Naive thymus-derived CD8-positive, alpha-beta T cell (primary cell): ENCODE measurements around the gene TTC38. TPM values are rescaled to one million over a fixed set of nuclear protein-coding genes. Genes with fewer than 3 reads are reported as not detected.
"Not testable (repeated sequence)": the region's sequence is repeated elsewhere in the genome, so short reads cannot be mapped to it uniquely, and the experiment has no call there.

ENCODE experiments used
- ATAC-seq, 2 donors: fragments of 150-1000 bp; cut with Tn5 transposase in 1 of 2; sonication (Bioruptor Pico), chemical (Tn5 transposase) in 1 of 2; 1 replicate in 1 of 2; 2 replicates in 1 of 2; pipeline ENCODE4 v1.10.0; 2021; ENCODE audit warnings: mild to moderate bottlenecking in 2 of 2, moderate library complexity in 2 of 2
- POLR2A ChIA-PET: fragments of 350-600 bp; sonication (Branson Sonifier 250); formaldehyde crosslinking; loops from one replicate; lab custom pipeline; 2021; ENCODE audit warnings: antibody characterized with exemption; lab: Charles Lee
- DNase-seq, 10 donors: peaks; one replicate each; pipeline versions ENCODE4 v3.0.0 to v3.0.0-alpha.2; 2020 to 2022
- H3K27ac Mint-ChIP-seq, 10 donors: one replicate each; pipeline ENCODE4 v1.8.0; 2020 to 2022; ENCODE audit warnings: mild to moderate bottlenecking in 10 of 10, mixed read lengths in 10 of 10, moderate library complexity in 4 of 10, inconsistent platforms in 1 of 10
- H3K27me3 Mint-ChIP-seq, 5 donors: one replicate each; pipeline ENCODE4 v1.8.0; 2021 to 2022; ENCODE audit warnings: mixed read lengths in 5 of 5
- H3K36me3 Mint-ChIP-seq, 3 donors: one replicate each; pipeline ENCODE4 v1.8.0; 2020 to 2022; ENCODE audit warnings: mixed read lengths in 3 of 3, mild to moderate bottlenecking in 2 of 3, inconsistent platforms in 1 of 3
- H3K4me1 Mint-ChIP-seq, 4 donors: one replicate each; pipeline ENCODE4 v1.8.0; 2021 to 2022; ENCODE audit warnings: mixed read lengths in 4 of 4
- H3K4me3 Mint-ChIP-seq, 10 donors: one replicate each; pipeline ENCODE4 v1.8.0; 2020 to 2022; ENCODE audit warnings: mild to moderate bottlenecking in 10 of 10, mixed read lengths in 10 of 10, moderate library complexity in 6 of 10, inconsistent platforms in 1 of 10
- H3K9me3 Mint-ChIP-seq, 9 donors: one replicate each; pipeline ENCODE4 v1.8.0; 2020 to 2022; ENCODE audit warnings: mixed read lengths in 9 of 9, mild to moderate bottlenecking in 3 of 9, inconsistent platforms in 1 of 9, moderate library complexity in 1 of 9
- polyA plus RNA-seq, 3 donors: library from polyadenylated mRNA; unstranded; fragments of 300-500 nt; fragmentation: Illumina TruSeq; gene quantifications; one replicate each; pipeline ENCODE4 v1.2.3, GENCODE V29; 2021
- total RNA-seq, 8 experiments: library from RNA in 2 of 8; stranded (reverse) in 2 of 8; gene quantifications; one replicate each; pipeline ENCODE4 v1.2.3 and lab custom pipeline; 2021 to 2026

The TTC38 gene
- total and polyA plus RNA-seq, 5 experiments from 2014 or later, result 2.6 to 33.5 (median 6.7) TPM

- peaks cover 23 to 35% (median 33%) of the 10 kb centered on the region in 5 donors for H3K27me3 Mint-ChIP-seq
- POLR2A ChIA-PET, result interaction anchor here (0.9 kb wide), 1 partner anchor 23 kb away, joined by 3 read pairs; no protein-coding TSS in a partner anchor
- H3K36me3 Mint-ChIP-seq, DNase-seq, ATAC-seq, H3K9me3 Mint-ChIP-seq, H3K27ac Mint-ChIP-seq: not testable (repeated sequence)
- H3K4me1 Mint-ChIP-seq, result peaks cover 4 to 33% (median 19%) of the 10 kb centered on the region in 4 donors
- peak overlapping the region in 1 of 10 donors; percentile 40 for H3K4me3 Mint-ChIP-seq
Measured at GRCh38 chr22:46265627-46266026, 2.2 kb upstream of the TTC38 start.

DNA sequence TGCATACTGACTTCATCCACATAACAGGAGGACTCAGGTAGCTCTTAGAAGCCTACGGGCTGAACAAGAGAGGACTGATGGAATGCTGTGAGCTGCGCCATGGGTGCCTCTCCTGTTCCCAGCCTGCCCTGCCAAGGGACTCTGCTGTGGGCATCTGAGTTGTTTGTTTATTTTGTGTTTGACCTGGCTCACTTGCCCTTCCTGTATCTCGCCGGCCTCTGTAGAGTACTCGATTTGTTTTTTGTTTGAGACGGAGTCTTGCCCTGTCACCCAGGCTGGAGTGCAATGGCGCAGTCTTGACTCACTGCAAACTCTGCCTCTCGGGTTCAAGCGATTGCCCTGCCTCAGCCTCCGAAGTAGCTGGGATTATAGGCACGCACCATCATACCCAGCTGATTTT is 1.8 kb downstream of the TTC38 start:
- H3K4me1 Mint-ChIP-seq, result peaks cover 3 to 23% (median 15%) of the 10 kb centered on the region in 4 donors
- peak overlapping the region in 1 of 10 donors; percentile 57 for H3K27ac Mint-ChIP-seq
- peaks cover 4 to 8% (median 4%) of the 10 kb centered on the region in 3 donors for H3K36me3 Mint-ChIP-seq
- ATAC-seq, result no peak
- peaks cover 0 to 8% (median 0%) of the 10 kb centered on the region in 9 donors for H3K9me3 Mint-ChIP-seq
- peaks cover under 1 to 6% (median 1%) of the 10 kb centered on the region in 5 donors for H3K27me3 Mint-ChIP-seq
- H3K4me3 Mint-ChIP-seq, result peak overlapping the region; percentile 21 to 92 (median 64)
- POLR2A ChIA-PET, result no interaction called here
- no peak for DNase-seq

- DNase-seq (no peak), ATAC-seq (no peak)
- H3K4me3 Mint-ChIP-seq, result no peak overlapping the region
- H3K36me3 Mint-ChIP-seq, result peaks cover 5 to 25% (median 13%) of the 10 kb centered on the region in 3 donors
- no peaks in the 10 kb centered on the region for H3K27me3 Mint-ChIP-seq
- peaks cover 0 to 3% (median 0%) of the 10 kb centered on the region in 9 donors for H3K9me3 Mint-ChIP-seq
- POLR2A ChIA-PET, result no interaction called here
- H3K27ac Mint-ChIP-seq, result no peak overlapping the region
- H3K4me1 Mint-ChIP-seq, result peaks cover 3 to 30% (median 15%) of the 10 kb centered on the region in 4 donors
Measured at GRCh38 chr22:46272196-46272595, 4.4 kb downstream of the TTC38 start.

GRCh38 chr22:46272762-46273431 is 5.1 kb downstream of the TTC38 start:
- DNase-seq (no peak), ATAC-seq (no peak)
- Mint-ChIP-seq H3K36me3 (peaks cover 5 to 31% (median 14%) of the 10 kb centered on the region in 3 donors), H3K27me3 (no peaks in the 10 kb centered on the region), H3K27ac (peak overlapping the region in 1 of 10 donors; percentile 47), H3K9me3 (peaks cover 0 to 3% (median 0%) of the 10 kb centered on the region in 9 donors), H3K4me1 (peaks cover 3 to 25% (median 12%) of the 10 kb centered on the region in 4 donors), H3K4me3 (no peak overlapping the region)
- POLR2A ChIA-PET, result no interaction called here

DNA sequence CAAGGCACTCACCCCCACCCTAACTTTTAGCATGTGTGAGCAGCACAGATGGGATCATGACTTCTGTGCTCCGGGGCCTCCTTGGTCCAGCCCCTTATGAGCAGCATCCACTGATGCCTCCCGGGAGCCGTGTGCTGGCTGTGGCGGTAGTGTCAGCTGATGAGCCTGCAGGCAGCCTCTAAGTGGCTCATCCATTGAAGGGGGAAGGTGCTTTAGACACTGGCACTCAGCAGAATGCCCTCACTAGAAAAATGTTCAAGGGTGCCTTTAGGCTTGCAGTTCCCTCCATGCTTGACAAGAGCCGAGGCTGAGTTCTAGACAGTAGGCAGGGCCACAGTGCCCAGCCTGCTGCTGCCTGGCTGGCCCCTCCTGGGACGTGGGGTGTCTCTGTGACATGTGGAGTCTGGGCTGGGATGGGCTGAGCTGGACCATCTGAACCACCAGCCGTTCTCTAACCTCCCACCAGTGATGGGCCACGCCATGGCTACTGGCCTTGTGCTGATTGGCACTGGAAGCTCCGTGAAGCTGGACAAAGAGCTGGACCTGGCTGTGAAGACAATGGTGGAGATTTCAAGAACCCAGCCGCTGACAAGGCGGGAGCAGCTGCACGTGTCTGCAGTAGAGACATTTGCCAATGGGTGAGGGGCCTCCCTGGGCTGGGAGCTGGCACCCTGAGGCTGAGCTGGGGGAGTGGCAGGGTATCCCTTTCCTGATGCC is 5.8 kb downstream of the TTC38 start:
- POLR2A ChIA-PET, result no interaction called here
- no peak for ATAC-seq

DNA sequence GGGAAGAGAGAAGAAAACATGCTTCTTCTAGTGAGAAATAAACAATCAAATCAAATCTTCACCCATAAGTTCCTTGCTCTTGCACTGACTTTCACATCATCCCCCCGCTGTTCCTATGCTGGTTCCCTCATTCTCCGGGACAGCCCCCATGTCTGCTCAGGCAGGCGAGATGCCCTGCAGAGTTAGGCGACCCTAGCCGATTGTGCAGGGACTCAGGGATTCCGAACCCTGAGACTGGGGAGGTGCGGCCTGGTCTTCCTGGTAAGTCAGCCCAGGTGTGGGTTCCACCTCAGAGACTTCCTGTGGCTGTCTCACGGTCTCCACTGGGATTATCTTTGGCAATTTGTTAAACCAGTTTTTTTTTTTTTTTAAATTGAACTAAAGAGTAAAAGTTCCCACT is 6.6 kb downstream of the TTC38 start:
- no peak overlapping the region for H3K27ac Mint-ChIP-seq
- ATAC-seq (no peak), DNase-seq (no peak)
- peaks cover 0 to 3% (median 0%) of the 10 kb centered on the region in 9 donors for H3K9me3 Mint-ChIP-seq
- H3K4me3 Mint-ChIP-seq, result no peak overlapping the region
- H3K4me1 Mint-ChIP-seq, result peaks cover 0 to 21% (median 5%) of the 10 kb centered on the region in 4 donors
- POLR2A ChIA-PET, result no interaction called here
- H3K27me3 Mint-ChIP-seq, result no peaks in the 10 kb centered on the region
- peaks cover 5 to 43% (median 19%) of the 10 kb centered on the region in 3 donors for H3K36me3 Mint-ChIP-seq

More for the DNA sequence above, 5.8 kb downstream of the TTC38 start:
- no peak for DNase-seq
- peaks cover 0 to 3% (median 0%) of the 10 kb centered on the region in 9 donors for H3K9me3 Mint-ChIP-seq
- H3K4me3 Mint-ChIP-seq, result no peak overlapping the region
- peaks cover 5 to 38% (median 19%) of the 10 kb centered on the region in 3 donors for H3K36me3 Mint-ChIP-seq
- H3K27me3 Mint-ChIP-seq, result no peaks in the 10 kb centered on the region
- no peak overlapping the region for H3K27ac Mint-ChIP-seq
- H3K4me1 Mint-ChIP-seq, result peaks cover 0 to 22% (median 7%) of the 10 kb centered on the region in 4 donors

GRCh38 chr22:46275455-46276122 is 7.8 kb downstream of the TTC38 start:
- DNase-seq (no peak), ATAC-seq (no peak)
- Mint-ChIP-seq H3K36me3 (peaks cover 5 to 47% (median 19%) of the 10 kb centered on the region in 3 donors), H3K4me3 (no peak overlapping the region), H3K9me3 (peaks cover 0 to 3% (median 0%) of the 10 kb centered on the region in 9 donors), H3K27me3 (no peaks in the 10 kb centered on the region), H3K27ac (peak overlapping the region in 2 of 10 donors; percentile 42 to 55), H3K4me1 (peaks cover 0 to 14% (median 1%) of the 10 kb centered on the region in 4 donors)
- POLR2A ChIA-PET, result interaction anchor here (0.8 kb wide), 1 partner anchor 8 kb away, joined by 3 read pairs; the partner anchor contains the start of gene TTC38

GRCh38 chr22:46276563-46276962 is 8.8 kb downstream of the TTC38 start:
- Mint-ChIP-seq H3K4me3 (peak overlapping the region in 1 of 10 donors; percentile 22), H3K9me3 (peaks cover 0 to 3% (median 0%) of the 10 kb centered on the region in 9 donors), H3K4me1 (peaks cover 0 to 18% (median 1%) of the 10 kb centered on the region in 4 donors), H3K27me3 (no peaks in the 10 kb centered on the region), H3K36me3 (peaks cover 5 to 54% (median 19%) of the 10 kb centered on the region in 3 donors), H3K27ac (peak overlapping the region in 1 of 10 donors; percentile 25)
- POLR2A ChIA-PET, result interaction anchor here (0.9 kb wide), 1 partner anchor 10 kb away, joined by 6 read pairs; no protein-coding TSS in a partner anchor
- no peak for DNase-seq
- no peak for ATAC-seq

DNA sequence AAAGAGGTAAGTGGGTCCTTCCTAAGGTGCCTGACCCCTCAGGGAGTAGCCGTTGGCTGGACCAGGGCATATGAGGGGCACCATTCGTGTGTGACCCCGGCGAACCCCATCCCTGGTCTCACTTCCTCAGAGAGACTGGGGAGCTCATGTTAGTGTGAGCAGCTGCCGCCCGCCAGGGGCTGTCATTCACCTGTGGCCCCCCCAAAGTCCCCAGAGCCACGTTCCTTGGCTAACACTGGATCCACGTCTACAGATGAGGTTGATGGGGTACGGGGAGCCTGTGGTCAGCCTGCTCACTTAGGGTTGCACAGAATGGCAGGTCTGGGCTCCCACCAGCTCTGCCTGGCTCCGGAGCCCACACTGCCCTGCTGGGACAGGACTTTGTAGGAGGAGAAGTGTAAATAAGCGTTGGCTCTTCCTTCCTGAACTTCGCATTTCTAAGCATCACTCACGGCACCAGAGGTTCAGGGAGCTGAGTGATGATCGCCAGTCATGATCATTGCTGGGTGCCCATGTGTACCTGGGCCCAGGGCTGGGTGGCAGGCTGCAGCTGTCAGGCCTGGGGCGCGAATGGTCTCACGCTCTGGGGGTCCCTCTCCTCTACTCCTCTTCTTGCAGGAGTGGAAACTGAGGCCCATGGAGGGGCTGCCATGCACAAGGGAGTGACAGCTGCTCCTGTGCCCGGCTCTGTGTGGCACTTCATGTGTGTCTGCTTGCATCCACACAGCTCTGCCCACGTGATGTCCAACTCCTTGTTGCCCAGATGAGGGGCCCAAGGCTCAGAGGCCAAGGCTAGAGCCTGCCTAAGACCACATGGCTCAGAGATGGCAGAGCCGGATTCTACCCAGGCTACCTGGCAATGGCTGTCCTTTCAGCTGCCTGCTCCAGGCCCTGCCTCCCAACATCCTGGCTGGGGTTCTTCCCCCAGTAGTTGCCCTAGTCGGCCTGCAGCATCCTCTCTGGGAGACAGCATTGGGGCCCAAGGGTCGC is 11.1 kb downstream of the TTC38 start:
- Mint-ChIP-seq H3K9me3 (peaks cover 0 to 3% (median 0%) of the 10 kb centered on the region in 9 donors), H3K27ac (no peak overlapping the region), H3K27me3 (no peaks in the 10 kb centered on the region), H3K36me3 (peaks cover 5 to 61% (median 19%) of the 10 kb centered on the region in 3 donors), H3K4me3 (peak overlapping the region in 1 of 10 donors; percentile 37), H3K4me1 (peaks cover 0 to 18% (median 1%) of the 10 kb centered on the region in 4 donors)
- POLR2A ChIA-PET, result no interaction called here
- ATAC-seq (no peak), DNase-seq (no peak)

GRCh38 chr22:46280063-46280817 is 12.4 kb downstream of the TTC38 start:
- POLR2A ChIA-PET, result no interaction called here
- no peak for DNase-seq
- Mint-ChIP-seq H3K9me3 (peaks cover 0 to 3% (median 0%) of the 10 kb centered on the region in 9 donors), H3K36me3 (peaks cover 4 to 67% (median 18%) of the 10 kb centered on the region in 3 donors), H3K4me3 (peak overlapping the region in 1 of 10 donors; percentile 66), H3K27ac (peak overlapping the region in 4 of 10 donors; percentile 20 to 93 (median 56)), H3K4me1 (peaks cover 0 to 18% (median 1%) of the 10 kb centered on the region in 4 donors), H3K27me3 (no peaks in the 10 kb centered on the region)
- no peak for ATAC-seq
